GM19023 (cell line): ENCODE results near the gene DENND5B.

Experiments used
- ATAC-seq: cut with Tn5 transposase; IDR thresholded peaks from one replicate; pipeline ENCODE4 v1.9.1; 2021; ENCODE audit warnings: mild to moderate bottlenecking, moderate library complexity; ENCODE audit not compliant: unreplicated experiment

DENND5B gene

GRCh38 chr12:31343139-31343538, 247.8 kb downstream of the DENND5B start:
- no peak for ATAC-seq

- no peak for ATAC-seq
Measured at GRCh38 chr12:31342286-31342685, 248.7 kb downstream of the DENND5B start.

DNA sequence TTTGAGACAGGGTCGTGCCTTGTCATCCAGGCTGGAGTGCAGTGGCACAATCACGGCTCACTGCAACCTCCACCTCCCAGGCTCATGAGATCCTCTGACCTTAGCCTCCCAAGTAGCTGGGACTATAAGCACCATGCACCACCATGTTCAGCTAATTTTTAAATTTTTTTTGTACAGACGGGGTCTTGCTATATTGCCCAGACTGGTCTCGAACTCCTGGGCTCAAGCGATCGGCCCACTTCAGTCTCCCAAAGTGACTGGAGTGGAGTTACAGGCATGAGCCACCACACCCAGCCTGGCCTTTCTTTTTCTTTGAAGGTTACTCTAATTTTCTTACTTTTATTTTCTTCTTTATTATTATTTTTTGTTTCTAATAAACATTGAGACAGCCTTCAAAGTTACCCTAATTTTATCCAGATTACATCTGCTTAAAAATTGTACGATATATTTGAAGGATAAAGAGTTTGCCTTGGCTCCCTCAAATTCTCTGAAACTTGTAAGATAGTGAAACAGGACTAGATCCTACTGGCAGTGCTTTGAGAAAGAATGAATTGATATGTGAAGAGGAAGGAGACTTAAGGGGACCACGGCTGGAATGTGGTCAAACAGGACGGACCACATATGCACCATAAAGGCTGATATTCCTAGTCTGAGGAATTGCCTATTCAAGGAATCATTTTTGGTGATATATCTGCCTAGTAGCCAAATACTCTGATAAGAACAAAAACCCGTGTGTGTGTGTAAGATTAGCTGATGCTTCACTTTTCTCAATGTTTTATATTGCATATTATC, 250.9 kb downstream of the DENND5B start:
- ATAC-seq, result no peak

DNA sequence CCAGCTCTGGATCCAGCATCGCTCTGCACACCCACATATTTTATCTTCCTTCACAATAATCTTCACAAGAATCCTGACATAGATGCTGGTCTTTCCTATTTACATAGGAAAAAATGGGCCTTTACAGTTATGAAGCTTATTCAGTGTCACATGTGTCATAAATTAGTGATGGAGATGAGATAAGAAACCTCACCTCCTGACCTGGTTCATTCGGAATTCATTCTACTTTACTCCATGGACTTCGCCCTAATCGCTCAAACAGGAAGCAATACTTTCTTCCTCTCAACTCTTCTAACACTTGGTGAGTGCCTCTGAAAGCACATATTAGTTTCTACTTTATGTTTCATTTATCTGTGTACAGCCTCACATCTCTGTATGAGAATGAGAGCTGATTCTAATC, 253.0 kb downstream of the DENND5B start:
- ATAC-seq, result no peak
